ENCODE results near the gene PFKFB2. TPM values are rescaled to one million over a fixed set of nuclear protein-coding genes. Genes with fewer than 3 reads are reported as not detected.
"Not testable (repeated sequence)": the region's sequence is repeated elsewhere in the genome, so short reads cannot be mapped to it uniquely, and the experiment has no call there.

The PFKFB2 gene
- total RNA-seq, 2 donors from 2014 or later = 5.6 to 6.1 TPM

DNA sequence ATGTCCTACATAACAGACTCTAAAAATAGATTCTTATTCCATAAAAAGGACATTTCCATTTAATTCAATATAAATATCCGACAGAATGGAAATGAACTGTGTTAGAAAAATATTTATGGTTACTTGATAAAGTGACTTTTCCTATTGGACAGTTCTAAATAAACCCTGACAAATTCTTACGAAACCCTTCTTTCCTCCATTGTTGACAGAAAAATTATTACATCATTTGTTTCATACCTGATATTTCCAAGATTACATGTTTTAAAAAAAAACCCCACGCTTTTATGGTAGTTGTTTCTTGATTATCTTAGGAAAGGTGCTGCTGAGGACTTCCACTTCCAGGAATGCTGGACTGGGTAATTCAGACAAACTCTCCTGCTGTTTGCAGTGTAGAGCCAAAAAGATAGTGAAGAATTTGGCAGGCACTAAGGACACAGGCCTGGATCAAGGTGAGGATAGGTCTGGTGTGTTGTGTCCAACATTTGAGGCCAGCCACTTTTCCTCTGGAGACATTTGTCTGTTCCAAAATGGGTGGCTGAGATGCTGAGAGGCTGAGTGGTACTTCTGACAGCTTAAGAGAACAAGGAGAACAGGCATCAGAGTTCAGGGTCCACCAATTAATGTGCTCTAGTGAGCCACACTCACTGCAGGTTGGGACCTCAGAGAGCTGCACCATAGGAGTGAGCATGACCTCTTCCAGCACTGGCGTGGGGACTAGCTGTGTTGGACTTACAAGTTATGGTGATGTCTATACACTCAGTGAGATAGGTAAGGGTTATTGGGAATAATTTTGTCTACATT is 13.5 kb upstream of the PFKFB2 start:
- intact Hi-C loops (cut with DNase I) = no loop called here
- TF ChIP-seq POLR2AphosphoS5 (IDR thresholded peaks at IDR 0.05) = no peak
- no peak for TF ChIP-seq POLR2A (IDR thresholded peaks at IDR 0.05)
- TF ChIP-seq CTCF (IDR thresholded peaks at IDR 0.05) = no peak
- 92% methylated on average over 4 of the region's 4 CpGs for WGBS
- H3K4me3 ChIP-seq = no peak overlapping the region
- H3K27me3 ChIP-seq (replicated peaks; ENCODE audit: insufficient read depth) = no peaks in the 10 kb centered on the region
- H3K9me3 ChIP-seq = no peaks in the 10 kb centered on the region
- DNase-seq (ENCODE audit: low spot score) = no peak
- H3K36me3 ChIP-seq = no peaks in the 10 kb centered on the region
- no peak overlapping the region for H3K27ac ChIP-seq
- no peaks in the 10 kb centered on the region for H3K4me1 ChIP-seq (replicated peaks)

GRCh38 chr1:207040181-207040533 is 12.9 kb upstream of the PFKFB2 start:
- Histone ChIP-seq H3K27ac (no peak overlapping the region), H3K36me3 (no peaks in the 10 kb centered on the region), H3K4me1 (replicated peaks) (no peaks in the 10 kb centered on the region), H3K27me3 (replicated peaks; ENCODE audit: insufficient read depth) (no peaks in the 10 kb centered on the region), H3K9me3 (no peaks in the 10 kb centered on the region), H3K4me3 (no peak overlapping the region)
- intact Hi-C loops (cut with DNase I) = no loop called here
- TF ChIP-seq POLR2AphosphoS5 (IDR thresholded peaks at IDR 0.05) (no peak), CTCF (IDR thresholded peaks at IDR 0.05) (no peak), POLR2A (IDR thresholded peaks at IDR 0.05) (no peak)
- DNase-seq (ENCODE audit: low spot score) = no peak
- WGBS = 60% methylated on average over 3 of the region's 3 CpGs

DNA sequence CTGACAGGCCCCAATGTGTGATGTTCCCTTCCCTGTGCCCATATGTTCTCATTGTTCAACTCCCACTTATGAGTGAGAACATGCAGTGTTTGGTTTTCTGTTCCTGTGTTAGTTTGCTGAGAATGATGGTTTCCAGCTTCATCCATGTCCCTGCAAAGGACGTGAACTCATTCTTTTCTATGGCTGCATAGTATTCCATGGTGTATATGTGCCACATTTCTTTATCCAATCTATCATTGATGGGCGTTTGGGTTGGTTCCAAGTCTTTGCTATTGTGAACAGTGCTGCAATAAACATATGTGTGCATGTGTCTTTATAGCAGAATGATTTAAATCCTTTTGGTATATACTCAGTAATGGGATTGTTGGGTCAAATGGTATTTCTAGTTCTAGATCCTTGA is 11.7 kb upstream of the PFKFB2 start:
- H3K36me3 ChIP-seq; H3K27ac ChIP-seq; intact Hi-C loops (cut with DNase I); H3K4me3 ChIP-seq; H3K9me3 ChIP-seq; H3K27me3 ChIP-seq (replicated peaks; ENCODE audit: insufficient read depth); DNase-seq (ENCODE audit: low spot score); H3K4me1 ChIP-seq (replicated peaks): not testable (repeated sequence)
- WGBS = 91% methylated on average over 2 of the region's 2 CpGs

DNA sequence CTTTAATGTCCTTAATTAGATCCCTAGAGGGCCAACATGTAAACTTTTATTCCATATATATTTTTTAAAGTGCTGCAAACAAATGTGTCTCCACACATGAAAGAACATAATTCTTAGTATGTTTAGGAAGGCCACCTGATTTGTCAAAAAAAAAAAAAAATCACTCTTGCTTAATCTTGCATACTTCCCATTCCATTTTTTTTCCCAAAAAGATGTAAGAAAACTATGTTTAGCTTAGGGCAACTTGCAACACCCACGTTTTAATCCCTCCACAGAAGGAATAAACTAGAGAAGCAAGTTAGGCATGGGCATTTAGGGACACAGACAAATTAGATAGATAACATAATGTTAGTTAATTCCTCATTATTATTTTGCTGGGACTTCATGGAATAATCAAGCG is 7.6 kb upstream of the PFKFB2 start:
- no peaks in the 10 kb centered on the region for H3K36me3 ChIP-seq
- H3K27me3 ChIP-seq (replicated peaks; ENCODE audit: insufficient read depth) = no peaks in the 10 kb centered on the region
- intact Hi-C loops (cut with DNase I) = no loop called here
- H3K27ac ChIP-seq = no peak overlapping the region
- H3K4me3 ChIP-seq = no peak overlapping the region
- TF ChIP-seq POLR2A (IDR thresholded peaks at IDR 0.05) (no peak), CTCF (IDR thresholded peaks at IDR 0.05) (no peak), POLR2AphosphoS5 (IDR thresholded peaks at IDR 0.05) (no peak)
- H3K4me1 ChIP-seq (replicated peaks) = no peaks in the 10 kb centered on the region
- H3K9me3 ChIP-seq = no peaks in the 10 kb centered on the region
- WGBS = 72% methylated on average over 2 of the region's 2 CpGs
- no peak for DNase-seq (ENCODE audit: low spot score)

- no peak overlapping the region for H3K4me3 ChIP-seq
- no peak for DNase-seq (ENCODE audit: low spot score)
- 98% methylated on average over 1 of the region's 1 CpG for WGBS
- no peaks in the 10 kb centered on the region for H3K4me1 ChIP-seq (replicated peaks)
- no peaks in the 10 kb centered on the region for H3K36me3 ChIP-seq
- no peak overlapping the region for H3K27ac ChIP-seq
- intact Hi-C loops (cut with DNase I) = no loop called here
- no peaks in the 10 kb centered on the region for H3K27me3 ChIP-seq (replicated peaks; ENCODE audit: insufficient read depth)
- no peak for TF ChIP-seq POLR2AphosphoS5 (IDR thresholded peaks at IDR 0.05)
- no peak for TF ChIP-seq CTCF (IDR thresholded peaks at IDR 0.05)
- TF ChIP-seq POLR2A (IDR thresholded peaks at IDR 0.05) = no peak
- H3K9me3 ChIP-seq = no peaks in the 10 kb centered on the region
Observed at GRCh38 chr1:207047505-207047904, 5.6 kb upstream of the PFKFB2 start.
